Fibroblast of the aortic adventitia (primary cell): ENCODE measurements around the gene NR2F6. TPM values are rescaled to one million over a fixed set of nuclear protein-coding genes. Genes with fewer than 3 reads are reported as not detected.

Experiments
- DNase-seq: peaks from one replicate; pipeline ENCODE4 v3.0.0-alpha.2; 2010; ENCODE audit warnings: low read depth
- H3K4me3 ChIP-seq: 2 replicates; pipeline ENCODE4 v1.5.1; 2011; ENCODE audit warnings: low read depth, mild to moderate bottlenecking, control low read depth, low read length, moderate library complexity
- CTCF ChIP-seq: IDR thresholded peaks from 2 replicates; pipeline ENCODE4 v1.5.1; 2011; ENCODE audit warnings: mild to moderate bottlenecking, low read length, control low read depth, inconsistent platforms; ENCODE audit not compliant: insufficient read depth
- total RNA-seq: library from RNA; depleted of rRNA; stranded (reverse); fragments of >200 nt; gene quantifications from 2 replicates; pipeline ENCODE4 v1.2.3, GENCODE V29; 2012; ENCODE audit warnings: low replicate concordance

NR2F6 gene
- total RNA-seq, 1 donor = 23.7 TPM

- no peak for DNase-seq
- TF ChIP-seq CTCF = no peak
- no peak overlapping the region for H3K4me3 ChIP-seq
Observed at GRCh38 chr19:17237747-17238706, 7.7 kb downstream of the NR2F6 start.

GRCh38 chr19:17236811-17237543, 8.7 kb downstream of the NR2F6 start:
- TF ChIP-seq CTCF = no peak
- DNase-seq = no peak

GRCh38 chr19:17235971-17236777, 9.5 kb downstream of the NR2F6 start:
- peak; percentile 29 for DNase-seq
- TF ChIP-seq CTCF = no peak
- H3K4me3 ChIP-seq = peak overlapping the region; percentile 70

More at GRCh38 chr19:17236811-17237543, 8.7 kb downstream of the NR2F6 start:
- H3K4me3 ChIP-seq = no peak overlapping the region

GRCh38 chr19:17235300-17235970, 10.3 kb downstream of the NR2F6 start:
- DNase-seq = peak; percentile 65
- TF ChIP-seq CTCF = peak; percentile 43
- H3K4me3 ChIP-seq = peak overlapping the region; percentile 70

GRCh38 chr19:17234911-17235299, 10.8 kb downstream of the NR2F6 start:
- H3K4me3 ChIP-seq = peak overlapping the region; percentile 70
- TF ChIP-seq CTCF = no peak
- peak; percentile 43 for DNase-seq

GRCh38 chr19:17232258-17232657, 13.5 kb downstream of the NR2F6 start:
- DNase-seq = no peak
- TF ChIP-seq CTCF = no peak

More at GRCh38 chr19:17232258-17232657, 13.5 kb downstream of the NR2F6 start:
- H3K4me3 ChIP-seq = no peak overlapping the region
